GM12873 (cell line): ENCODE data around the gene KIF7.

Experiments
- CTCF ChIP-seq: IDR thresholded peaks from 2 replicates; pipeline ENCODE4 v1.5.1; 2012; ENCODE audit warnings: low read depth, mild to moderate bottlenecking, moderate library complexity, low read length, control low read depth; ENCODE audit not compliant: insufficient read depth; ENCODE audit errors: missing control alignments

The KIF7 gene

GRCh38 chr15:89662893-89663626 lies 7.8 kb upstream of the KIF7 start:
- no peak for TF ChIP-seq CTCF

- no peak for TF ChIP-seq CTCF
Observed at GRCh38 chr15:89660556-89660955, 5.3 kb upstream of the KIF7 start.

- TF ChIP-seq CTCF: no peak
Observed at GRCh38 chr15:89659295-89659694, 4.0 kb upstream of the KIF7 start.

- TF ChIP-seq CTCF: no peak
Observed at GRCh38 chr15:89657686-89658200, 2.5 kb upstream of the KIF7 start.

GRCh38 chr15:89656116-89656815 lies 999 bp upstream of the KIF7 start:
- TF ChIP-seq CTCF: no peak

GRCh38 chr15:89654301-89654761 lies 936 bp downstream of the KIF7 start:
- no peak for TF ChIP-seq CTCF

GRCh38 chr15:89653578-89653977 lies 1.7 kb downstream of the KIF7 start:
- TF ChIP-seq CTCF: no peak
